Measurements from ENCODE around the gene SLC23A2.

The SLC23A2 gene

DNA sequence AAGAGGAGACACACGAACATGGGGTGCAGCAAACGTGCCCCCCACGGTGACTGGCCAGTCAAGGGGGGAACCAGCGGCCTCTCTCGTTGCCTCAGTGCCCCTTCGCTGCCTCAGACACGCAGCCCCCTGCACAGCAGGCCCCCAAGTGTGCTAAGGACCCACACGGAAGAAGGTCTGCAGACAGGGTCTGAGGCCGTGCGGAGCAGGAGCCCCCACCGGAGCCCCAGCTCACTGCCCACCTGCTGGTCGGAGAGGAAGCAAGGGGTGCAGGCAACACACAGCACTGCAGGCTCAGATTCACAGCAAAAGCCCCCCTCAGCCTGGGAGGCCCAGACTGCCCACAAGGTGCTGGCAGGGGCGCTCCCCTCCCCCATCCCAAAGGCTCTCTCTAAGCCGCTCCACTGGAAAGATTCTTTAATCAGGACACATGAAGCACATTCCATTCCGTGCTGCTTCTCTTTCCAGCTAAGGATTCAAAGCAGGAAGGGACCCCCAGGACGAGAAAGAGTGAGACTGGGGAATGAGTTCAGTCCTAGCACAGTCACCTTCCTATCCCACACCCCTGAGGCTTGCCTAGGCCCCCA lies 105.1 kb downstream of the SLC23A2 start:
- Histone ChIP-seq H3K9me3 (ENCODE audit: control insufficient read depth, insufficient read depth, low read depth, low read length) (no peaks in the 10 kb centered on the region), H3K4me1 (ENCODE audit: control insufficient read depth, insufficient read depth, low read length) (no peaks in the 10 kb centered on the region), H3K4me3 (ENCODE audit: low read depth, low read length) (no peak overlapping the region), H3K36me3 (ENCODE audit: control insufficient read depth in 2 of 2, insufficient read depth in 1 of 2, low read length in 2 of 2) (peaks cover 10 to 67% of the 10 kb centered on the region in 2 experiments; a peak in 2 of 3 replicates), H3K27ac (ENCODE audit: extremely low read depth, low read depth, low read length) (no peak overlapping the region)
- no peak for TF ChIP-seq GLI2 (tag by site-specific recombination; IDR thresholded peaks at IDR 0.05; ENCODE audit: borderline replicate concordance, low read depth)
- TF ChIP-seq TRIM28 (IDR thresholded peaks at IDR 0.05; ENCODE audit: borderline replicate concordance, low read length) = no peak
- TF ChIP-seq ZNF426 (tag by site-specific recombination; IDR thresholded peaks at IDR 0.05) = no peak
- CTCF ChIA-PET = no interaction called here
- POLR2A ChIA-PET = no interaction called here

DNA sequence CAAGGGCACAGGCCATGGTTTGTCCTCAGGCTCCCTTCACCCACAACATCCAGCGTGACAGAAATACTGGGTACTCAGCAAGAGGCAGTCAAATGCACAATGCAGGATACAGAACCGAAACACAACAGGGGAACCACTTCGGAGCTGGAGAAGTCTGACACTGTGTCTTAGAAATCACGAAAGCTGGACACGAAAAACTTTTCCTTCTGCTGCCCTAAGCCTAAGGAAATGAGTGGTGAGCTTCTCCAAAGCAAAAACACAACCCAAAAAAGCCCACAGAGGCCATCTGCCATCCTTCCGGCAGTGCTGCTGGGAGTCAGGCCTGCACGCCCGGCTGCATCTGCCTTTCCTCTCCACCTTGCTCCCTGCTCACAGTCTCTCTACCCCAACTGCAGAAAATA lies 106.3 kb downstream of the SLC23A2 start:
- Histone ChIP-seq H3K27ac (ENCODE audit: extremely low read depth, low read depth, low read length) (no peak overlapping the region), H3K9me3 (ENCODE audit: control insufficient read depth, insufficient read depth, low read depth, low read length) (no peaks in the 10 kb centered on the region)
- CTCF ChIA-PET = no interaction called here

DNA sequence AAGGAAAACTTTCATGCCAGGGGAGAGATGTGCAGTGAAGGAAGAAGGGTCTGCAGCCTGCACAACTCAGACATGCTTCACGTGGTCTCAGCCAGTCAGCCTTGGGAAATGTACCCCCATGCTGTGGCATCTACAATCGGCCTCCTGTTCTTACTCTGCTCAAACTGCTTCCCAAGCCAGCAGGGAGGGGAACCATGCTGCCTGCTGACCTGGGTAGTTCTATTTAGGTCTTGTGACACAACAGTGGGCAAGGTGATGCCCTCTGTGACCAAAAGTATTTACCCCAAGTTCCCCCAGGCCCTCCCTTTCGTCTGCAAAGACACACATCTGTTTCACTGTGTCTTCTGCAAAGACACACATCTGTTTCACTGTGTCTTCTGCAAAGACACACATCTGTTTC lies 106.9 kb downstream of the SLC23A2 start:
- H3K4me3 ChIP-seq (ENCODE audit: low read depth, low read length) = no peak overlapping the region
- TF ChIP-seq ZIC2 (tag by site-specific recombination; IDR thresholded peaks at IDR 0.05) (peak; percentile 57), GFI1B (tag by site-specific recombination; IDR thresholded peaks at IDR 0.05) (no peak)

More for the DNA sequence above, 106.3 kb downstream of the SLC23A2 start:
- POLR2A ChIA-PET = no interaction called here
- TF ChIP-seq ZNF248 (tag by site-specific recombination; IDR thresholded peaks at IDR 0.05) = no peak
- TF ChIP-seq ZNF324 (tag by site-specific recombination; IDR thresholded peaks at IDR 0.05) = no peak
- TF ChIP-seq ZNF169 (tag by site-specific recombination; IDR thresholded peaks at IDR 0.05) = no peak
- TF ChIP-seq SP7 (tag by site-specific recombination; IDR thresholded peaks at IDR 0.05) = no peak
- TF ChIP-seq GLI4 (tag by site-specific recombination; IDR thresholded peaks at IDR 0.05) = no peak
- TF ChIP-seq, protein P1, sequence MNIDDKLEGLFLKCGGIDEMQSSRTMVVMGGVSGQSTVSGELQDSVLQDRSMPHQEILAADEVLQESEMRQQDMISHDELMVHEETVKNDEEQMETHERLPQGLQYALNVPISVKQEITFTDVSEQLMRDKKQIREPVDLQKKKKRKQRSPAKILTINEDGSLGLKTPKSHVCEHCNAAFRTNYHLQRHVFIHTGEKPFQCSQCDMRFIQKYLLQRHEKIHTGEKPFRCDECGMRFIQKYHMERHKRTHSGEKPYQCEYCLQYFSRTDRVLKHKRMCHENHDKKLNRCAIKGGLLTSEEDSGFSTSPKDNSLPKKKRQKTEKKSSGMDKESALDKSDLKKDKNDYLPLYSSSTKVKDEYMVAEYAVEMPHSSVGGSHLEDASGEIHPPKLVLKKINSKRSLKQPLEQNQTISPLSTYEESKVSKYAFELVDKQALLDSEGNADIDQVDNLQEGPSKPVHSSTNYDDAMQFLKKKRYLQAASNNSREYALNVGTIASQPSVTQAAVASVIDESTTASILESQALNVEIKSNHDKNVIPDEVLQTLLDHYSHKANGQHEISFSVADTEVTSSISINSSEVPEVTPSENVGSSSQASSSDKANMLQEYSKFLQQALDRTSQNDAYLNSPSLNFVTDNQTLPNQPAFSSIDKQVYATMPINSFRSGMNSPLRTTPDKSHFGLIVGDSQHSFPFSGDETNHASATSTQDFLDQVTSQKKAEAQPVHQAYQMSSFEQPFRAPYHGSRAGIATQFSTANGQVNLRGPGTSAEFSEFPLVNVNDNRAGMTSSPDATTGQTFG (tag by site-specific recombination; IDR thresholded peaks at IDR 0.05; ENCODE audit: borderline replicate concordance) = no peak
- TF ChIP-seq, protein P2, sequence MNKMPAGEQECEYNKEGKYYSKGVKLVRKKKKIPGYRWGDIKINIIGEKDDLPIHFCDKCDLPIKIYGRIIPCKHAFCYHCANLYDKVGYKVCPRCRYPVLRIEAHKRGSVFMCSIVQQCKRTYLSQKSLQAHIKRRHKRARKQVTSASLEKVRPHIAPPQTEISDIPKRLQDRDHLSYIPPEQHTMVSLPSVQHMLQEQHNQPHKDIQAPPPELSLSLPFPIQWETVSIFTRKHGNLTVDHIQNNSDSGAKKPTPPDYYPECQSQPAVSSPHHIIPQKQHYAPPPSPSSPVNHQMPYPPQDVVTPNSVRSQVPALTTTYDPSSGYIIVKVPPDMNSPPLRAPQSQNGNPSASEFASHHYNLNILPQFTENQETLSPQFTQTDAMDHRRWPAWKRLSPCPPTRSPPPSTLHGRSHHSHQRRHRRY (tag by site-specific recombination; IDR thresholded peaks at IDR 0.05) = no peak
- TF ChIP-seq ZNF510 (tag by site-specific recombination; IDR thresholded peaks at IDR 0.05; ENCODE audit: insufficient replicate concordance) = no peak
- TF ChIP-seq ZNF223 (tag by site-specific recombination; IDR thresholded peaks at IDR 0.05) = no peak
- TF ChIP-seq, protein P3, sequence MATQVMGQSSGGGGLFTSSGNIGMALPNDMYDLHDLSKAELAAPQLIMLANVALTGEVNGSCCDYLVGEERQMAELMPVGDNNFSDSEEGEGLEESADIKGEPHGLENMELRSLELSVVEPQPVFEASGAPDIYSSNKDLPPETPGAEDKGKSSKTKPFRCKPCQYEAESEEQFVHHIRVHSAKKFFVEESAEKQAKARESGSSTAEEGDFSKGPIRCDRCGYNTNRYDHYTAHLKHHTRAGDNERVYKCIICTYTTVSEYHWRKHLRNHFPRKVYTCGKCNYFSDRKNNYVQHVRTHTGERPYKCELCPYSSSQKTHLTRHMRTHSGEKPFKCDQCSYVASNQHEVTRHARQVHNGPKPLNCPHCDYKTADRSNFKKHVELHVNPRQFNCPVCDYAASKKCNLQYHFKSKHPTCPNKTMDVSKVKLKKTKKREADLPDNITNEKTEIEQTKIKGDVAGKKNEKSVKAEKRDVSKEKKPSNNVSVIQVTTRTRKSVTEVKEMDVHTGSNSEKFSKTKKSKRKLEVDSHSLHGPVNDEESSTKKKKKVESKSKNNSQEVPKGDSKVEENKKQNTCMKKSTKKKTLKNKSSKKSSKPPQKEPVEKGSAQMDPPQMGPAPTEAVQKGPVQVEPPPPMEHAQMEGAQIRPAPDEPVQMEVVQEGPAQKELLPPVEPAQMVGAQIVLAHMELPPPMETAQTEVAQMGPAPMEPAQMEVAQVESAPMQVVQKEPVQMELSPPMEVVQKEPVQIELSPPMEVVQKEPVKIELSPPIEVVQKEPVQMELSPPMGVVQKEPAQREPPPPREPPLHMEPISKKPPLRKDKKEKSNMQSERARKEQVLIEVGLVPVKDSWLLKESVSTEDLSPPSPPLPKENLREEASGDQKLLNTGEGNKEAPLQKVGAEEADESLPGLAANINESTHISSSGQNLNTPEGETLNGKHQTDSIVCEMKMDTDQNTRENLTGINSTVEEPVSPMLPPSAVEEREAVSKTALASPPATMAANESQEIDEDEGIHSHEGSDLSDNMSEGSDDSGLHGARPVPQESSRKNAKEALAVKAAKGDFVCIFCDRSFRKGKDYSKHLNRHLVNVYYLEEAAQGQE (tag by site-specific recombination; IDR thresholded peaks at IDR 0.05) = no peak
- no peak for TF ChIP-seq ZNF274 (IDR thresholded peaks at IDR 0.05; ENCODE audit: low read length)
- no peak for TF ChIP-seq ZNF274 (tag by site-specific recombination; IDR thresholded peaks at IDR 0.05; ENCODE audit: borderline replicate concordance)
- Histone ChIP-seq H3K36me3 (ENCODE audit: control insufficient read depth in 2 of 2, insufficient read depth in 1 of 2, low read length in 2 of 2) (peaks cover 16 to 62% of the 10 kb centered on the region in 2 experiments; a peak in 2 of 3 replicates), H3K4me3 (ENCODE audit: low read depth, low read length) (no peak overlapping the region), H3K4me1 (ENCODE audit: control insufficient read depth, insufficient read depth, low read length) (no peaks in the 10 kb centered on the region)

More for the DNA sequence above, 106.9 kb downstream of the SLC23A2 start:
- H3K4me1 ChIP-seq (ENCODE audit: control insufficient read depth, insufficient read depth, low read length) = no peaks in the 10 kb centered on the region
- no peaks in the 10 kb centered on the region for H3K9me3 ChIP-seq (ENCODE audit: control insufficient read depth, insufficient read depth, low read depth, low read length)
- peaks cover 12 to 59% of the 10 kb centered on the region in 2 experiments; a peak in 2 of 3 replicates for H3K36me3 ChIP-seq (ENCODE audit: control insufficient read depth in 2 of 2, insufficient read depth in 1 of 2, low read length in 2 of 2)
- ChIA-PET POLR2A (no interaction called here), CTCF (no interaction called here)
- H3K27ac ChIP-seq (ENCODE audit: extremely low read depth, low read depth, low read length) = no peak overlapping the region

Measured in HEK293 (cell line).